Measurements from ENCODE around the gene FBXO27. TPM values are rescaled to one million over a fixed set of nuclear protein-coding genes. Genes with fewer than 3 reads are reported as not detected.

Gene FBXO27
- total RNA-seq, 1 donor from 2014 or later, result 15.1 TPM

GRCh38 chr19:39047073-39047472 lies 14.7 kb upstream of the FBXO27 start:
- ATAC-seq (no peak), DNase-seq (ENCODE audit: missing footprints) (no peak)
- intact Hi-C loops (cut with DNase I), result no loop called here

GRCh38 chr19:39046037-39046821 lies 13.9 kb upstream of the FBXO27 start:
- intact Hi-C loops (cut with DNase I), result no loop called here
- no peak for DNase-seq (ENCODE audit: missing footprints)
- ATAC-seq, result no peak

DNA sequence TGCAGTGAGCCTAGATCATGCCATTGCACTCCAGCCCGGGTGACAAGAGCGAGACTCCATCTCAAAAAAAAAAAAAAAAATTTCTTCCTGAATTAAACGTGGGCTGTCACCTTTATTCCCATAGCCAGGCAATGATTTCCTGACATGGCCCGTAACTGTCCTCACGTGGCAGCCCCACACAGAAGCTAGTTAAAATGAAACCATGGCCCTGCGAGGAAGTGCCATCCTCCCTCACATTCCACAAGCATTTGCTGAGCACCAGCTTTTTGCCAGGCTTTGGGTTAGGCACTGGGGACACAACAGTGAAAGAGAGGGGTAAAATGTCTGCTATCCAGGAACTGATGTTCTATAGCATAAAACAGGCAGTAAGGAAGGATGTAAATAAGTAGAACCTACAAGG lies 13.2 kb upstream of the FBXO27 start:
- intact Hi-C loops (cut with DNase I), result no loop called here
- ATAC-seq (no peak), DNase-seq (ENCODE audit: missing footprints) (no peak)

DNA sequence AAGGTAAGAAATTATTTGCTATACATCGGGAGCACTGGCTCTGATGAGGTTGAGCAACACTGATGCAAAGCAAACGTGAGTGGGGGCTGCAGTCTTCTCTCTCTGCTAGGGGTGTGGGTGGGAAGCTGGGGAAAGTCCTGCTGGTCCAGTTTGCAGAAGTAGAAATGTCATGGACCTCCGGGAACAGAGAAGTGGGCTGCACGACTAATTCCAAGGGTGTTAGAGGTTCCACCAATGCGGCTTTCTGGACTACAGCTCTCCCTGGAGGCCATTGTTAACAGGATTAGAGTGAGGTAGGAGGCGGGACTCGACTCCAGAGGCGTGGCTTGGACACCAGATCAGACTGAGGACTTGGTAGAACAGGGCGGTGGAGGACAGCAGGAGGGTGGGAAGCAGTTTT lies 5.7 kb upstream of the FBXO27 start:
- no peak for ATAC-seq
- intact Hi-C loops (cut with DNase I), result no loop called here
- DNase-seq (ENCODE audit: missing footprints), result no peak

- no peak for ATAC-seq
- DNase-seq (ENCODE audit: missing footprints), result no peak
- intact Hi-C loops (cut with DNase I), result no loop called here
These were observed 4.8 kb upstream of the FBXO27 start for GRCh38 chr19:39037194-39037593.

GRCh38 chr19:39036581-39036980 lies 4.2 kb upstream of the FBXO27 start:
- no peak for ATAC-seq
- DNase-seq (ENCODE audit: missing footprints), result no peak
- intact Hi-C loops (cut with DNase I), result no loop called here

DNA sequence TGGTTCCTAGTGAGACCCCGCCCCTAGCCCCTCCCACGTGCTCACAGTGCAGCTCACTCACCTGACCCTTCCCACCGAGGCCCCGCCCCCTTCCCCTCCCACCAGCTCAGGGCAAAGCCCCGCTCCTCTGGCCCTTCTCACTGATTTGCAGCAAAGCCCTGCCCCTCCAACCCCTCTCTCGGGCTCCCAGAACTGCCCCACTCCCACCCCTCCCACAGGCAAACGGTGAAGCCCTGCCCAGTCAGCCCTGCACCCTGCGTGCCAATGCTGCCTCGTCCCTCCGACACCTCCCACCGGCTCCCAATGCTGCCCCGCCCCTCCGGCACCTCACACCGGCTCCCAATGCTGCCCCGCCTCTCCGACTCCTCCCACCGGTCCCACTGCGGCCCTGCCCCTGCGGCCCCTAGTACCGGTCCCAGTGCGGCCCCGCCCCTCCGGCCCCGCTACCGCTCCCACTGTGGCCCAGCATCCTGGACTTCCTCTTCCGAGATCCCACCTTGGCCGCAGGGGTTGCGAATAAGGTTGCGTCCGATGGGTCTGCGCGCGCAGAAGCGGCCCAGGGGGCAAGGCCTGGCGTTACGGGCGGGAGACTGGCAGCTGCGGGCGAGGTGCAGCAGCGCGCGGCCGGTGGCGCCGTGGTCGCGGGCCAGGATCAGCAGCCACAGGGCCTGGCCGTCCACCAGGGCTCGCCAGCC lies 834 bp downstream of the FBXO27 start:
- ATAC-seq, result peak; percentile 94
- intact Hi-C loops (cut with DNase I), result no loop called here

DNA sequence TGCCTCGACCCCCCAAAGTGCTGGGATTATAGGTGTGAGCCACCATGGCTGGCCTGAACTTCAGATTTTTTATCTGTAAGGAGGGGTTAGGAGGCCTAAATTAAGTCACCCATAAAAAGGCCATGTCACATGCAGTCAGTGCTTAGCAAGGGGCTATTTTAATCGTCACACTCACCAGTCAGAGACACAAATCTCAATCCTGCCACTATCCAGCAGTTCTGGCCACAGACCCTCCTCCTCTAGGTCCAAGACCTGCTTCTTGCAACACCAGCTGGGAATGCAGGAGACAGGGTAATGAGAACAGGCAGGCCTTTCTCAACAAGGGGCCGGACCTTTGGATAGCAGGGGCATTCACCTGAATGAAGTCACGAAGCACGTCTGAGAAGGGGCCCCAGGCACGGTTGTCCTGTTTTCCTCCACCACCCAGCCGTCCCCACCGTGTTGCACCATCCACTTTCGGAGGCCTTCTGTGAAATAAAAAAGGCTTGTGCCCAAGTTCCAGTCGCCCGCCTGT lies 1.4 kb downstream of the FBXO27 start:
- ATAC-seq, result no peak
- intact Hi-C loops (cut with DNase I), result no loop called here
- no peak for DNase-seq (ENCODE audit: missing footprints)

More for the DNA sequence above, 834 bp downstream of the FBXO27 start:
- peak; percentile 90 for DNase-seq (ENCODE audit: missing footprints)

- intact Hi-C loops (cut with DNase I), result no loop called here
- ATAC-seq (no peak), DNase-seq (ENCODE audit: missing footprints) (no peak)
These were observed 7.3 kb downstream of the FBXO27 start for GRCh38 chr19:39024875-39025641.

DNA sequence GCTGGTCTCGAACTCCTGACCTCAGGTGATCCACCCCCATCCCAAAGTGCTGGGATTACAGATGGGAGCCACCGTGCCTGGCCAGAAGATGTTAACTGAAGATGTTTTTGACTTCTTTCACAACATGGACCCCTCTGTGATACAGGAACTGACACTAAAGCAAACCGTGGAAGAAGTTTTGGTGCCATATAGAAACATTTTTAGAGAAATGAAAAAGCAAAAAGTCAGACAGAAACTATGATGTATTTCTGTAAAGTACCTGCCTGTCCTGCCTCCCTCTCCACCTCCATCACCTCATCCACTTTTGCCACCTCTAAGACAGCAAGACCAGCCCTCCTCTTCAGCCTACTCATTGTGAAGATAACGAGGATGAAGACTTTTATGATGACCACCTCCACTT lies 11.3 kb downstream of the FBXO27 start:
- no peak for ATAC-seq
- DNase-seq (ENCODE audit: missing footprints), result no peak
- intact Hi-C loops (cut with DNase I), result no loop called here

- intact Hi-C loops (cut with DNase I), result no loop called here
- no peak for DNase-seq (ENCODE audit: missing footprints)
- ATAC-seq, result no peak
These were observed 14.7 kb downstream of the FBXO27 start for GRCh38 chr19:39017646-39018045.

GRCh38 chr19:39017026-39017425 lies 15.3 kb downstream of the FBXO27 start:
- intact Hi-C loops (cut with DNase I), result no loop called here
- ATAC-seq, result no peak

DNA sequence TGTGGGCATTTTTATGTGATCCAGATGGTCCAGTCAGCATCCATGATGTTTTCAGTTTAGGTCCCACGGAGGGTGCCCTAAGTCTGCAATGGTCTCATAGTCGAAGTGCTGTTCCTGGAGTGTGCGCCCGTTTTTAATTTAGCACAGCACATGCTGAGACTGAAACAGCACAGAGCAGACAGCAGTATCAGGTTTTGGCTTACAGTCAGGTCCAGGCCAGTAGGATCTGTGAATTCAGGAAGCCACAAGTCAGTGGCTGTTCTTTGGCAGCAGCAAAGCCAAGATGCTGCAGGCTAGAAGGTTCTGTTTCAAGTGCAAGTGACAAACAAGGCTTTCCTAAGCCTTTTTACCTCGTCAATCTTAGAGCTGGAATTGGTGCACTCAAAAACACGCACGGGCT lies 18.3 kb downstream of the FBXO27 start:
- no peak for DNase-seq (ENCODE audit: missing footprints)
- intact Hi-C loops (cut with DNase I), result no loop called here

More at GRCh38 chr19:39017026-39017425, 15.3 kb downstream of the FBXO27 start:
- no peak for DNase-seq (ENCODE audit: missing footprints)

GRCh38 chr19:39009001-39009400 lies 23.3 kb downstream of the FBXO27 start:
- ATAC-seq (no peak), DNase-seq (ENCODE audit: missing footprints) (no peak)
- intact Hi-C loops (cut with DNase I), result no loop called here

More for the DNA sequence above, 18.3 kb downstream of the FBXO27 start:
- ATAC-seq, result no peak

DNA sequence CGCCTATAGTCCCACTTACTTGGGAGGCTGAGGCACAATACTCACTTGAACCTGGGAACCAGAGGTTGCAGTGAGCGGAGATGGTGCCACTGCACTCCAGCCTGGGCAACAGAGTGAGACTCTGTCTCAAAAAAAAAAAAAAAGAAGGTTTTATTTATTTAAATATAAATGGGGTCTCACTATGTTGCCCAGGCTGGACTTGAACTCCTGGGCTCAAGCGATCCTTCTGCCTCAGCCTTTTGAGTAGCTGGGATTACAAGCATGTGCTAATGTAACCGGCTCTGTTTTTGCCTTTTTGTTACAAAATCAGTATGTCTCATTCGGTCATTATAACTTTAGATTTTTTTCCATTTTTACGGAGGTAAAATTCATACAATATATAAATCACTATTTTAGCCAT lies 24.2 kb downstream of the FBXO27 start:
- DNase-seq (ENCODE audit: missing footprints) (no peak), ATAC-seq (no peak)
- intact Hi-C loops (cut with DNase I), result no loop called here

DNA sequence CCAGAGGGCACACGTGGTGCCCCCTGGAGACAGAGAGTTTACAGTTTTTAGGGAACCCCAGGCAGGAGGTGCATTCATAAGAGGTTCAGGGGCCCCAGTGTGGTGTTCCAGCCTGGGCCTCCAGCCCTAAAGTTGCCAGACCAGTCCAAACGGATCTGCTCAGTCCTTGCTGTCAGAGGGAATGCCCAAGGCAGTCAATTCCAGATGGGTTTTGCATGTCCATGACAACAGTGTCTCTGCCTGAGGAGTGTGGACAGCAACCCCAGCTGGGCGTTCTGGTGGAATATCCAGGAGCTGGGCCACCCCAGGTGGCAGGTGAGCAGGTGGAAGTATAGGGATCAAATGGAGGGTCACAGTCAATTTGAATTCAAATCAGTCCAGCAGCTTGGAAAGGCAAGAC lies 25.3 kb downstream of the FBXO27 start:
- intact Hi-C loops (cut with DNase I), result no loop called here
- ATAC-seq, result no peak
- no peak for DNase-seq (ENCODE audit: missing footprints)

- intact Hi-C loops (cut with DNase I), result no loop called here
- no peak for DNase-seq (ENCODE audit: missing footprints)
These were observed 27.9 kb downstream of the FBXO27 start for GRCh38 chr19:39004403-39004802.

GRCh38 chr19:39003796-39004195 lies 28.6 kb downstream of the FBXO27 start:
- no peak for DNase-seq (ENCODE audit: missing footprints)
- intact Hi-C loops (cut with DNase I), result no loop called here

More at GRCh38 chr19:39004403-39004802, 27.9 kb downstream of the FBXO27 start:
- no peak for ATAC-seq

GRCh38 chr19:39003188-39003587 lies 29.2 kb downstream of the FBXO27 start:
- no peak for ATAC-seq
- DNase-seq (ENCODE audit: missing footprints), result no peak
- intact Hi-C loops (cut with DNase I), result no loop called here

More at GRCh38 chr19:39003796-39004195, 28.6 kb downstream of the FBXO27 start:
- ATAC-seq, result no peak
